Measurements from ENCODE around the gene ACOT4.
"Not testable (repeated sequence)": the region's sequence is repeated elsewhere in the genome, so short reads cannot be mapped to it uniquely, and the experiment has no call there.

Gene ACOT4

DNA sequence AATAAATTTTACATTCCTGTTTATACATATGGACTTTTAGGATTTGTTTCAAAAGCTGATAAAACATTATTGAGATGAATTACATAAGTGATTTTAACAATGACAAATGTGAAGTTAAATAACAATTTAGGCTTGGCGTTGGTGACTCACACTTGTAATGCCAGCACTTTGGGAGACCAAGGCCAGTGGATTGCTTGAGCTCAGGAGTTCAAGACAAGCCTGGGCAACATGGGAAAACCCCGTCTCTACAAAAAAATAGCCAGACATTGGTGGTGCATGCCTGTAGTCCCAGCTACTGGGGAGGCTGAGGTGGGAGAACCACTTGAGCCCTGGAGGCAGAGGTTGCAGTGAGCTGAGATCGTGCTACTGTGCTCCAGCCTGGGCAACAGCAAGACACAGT, 15.3 kb upstream of the ACOT4 start:
- FAIRE-seq = no peak

DNA sequence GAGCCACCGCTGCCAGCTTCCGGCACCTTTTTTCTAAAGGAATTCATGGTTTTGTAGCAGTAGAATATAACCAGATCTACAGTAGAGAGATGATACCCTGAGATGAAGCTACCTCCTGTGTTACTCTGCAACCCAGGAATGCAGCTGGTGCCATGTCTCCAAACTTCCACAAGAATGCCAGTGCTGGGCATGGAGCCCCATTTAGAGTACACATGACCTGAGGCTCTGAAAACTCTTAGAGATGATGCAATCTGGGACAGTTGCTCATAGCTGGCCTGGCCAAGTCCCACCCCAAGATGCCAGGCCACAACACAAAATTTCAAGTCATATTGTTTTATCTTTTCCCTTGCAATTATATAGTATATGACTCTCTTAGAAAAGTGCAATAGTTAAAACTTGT, 14.5 kb upstream of the ACOT4 start:
- FAIRE-seq = peak; percentile 84
- not testable (repeated sequence) for DNase-seq (ENCODE audit: low spot score)

More for the DNA sequence above, 15.3 kb upstream of the ACOT4 start:
- DNase-seq (ENCODE audit: low spot score) = no peak

DNA sequence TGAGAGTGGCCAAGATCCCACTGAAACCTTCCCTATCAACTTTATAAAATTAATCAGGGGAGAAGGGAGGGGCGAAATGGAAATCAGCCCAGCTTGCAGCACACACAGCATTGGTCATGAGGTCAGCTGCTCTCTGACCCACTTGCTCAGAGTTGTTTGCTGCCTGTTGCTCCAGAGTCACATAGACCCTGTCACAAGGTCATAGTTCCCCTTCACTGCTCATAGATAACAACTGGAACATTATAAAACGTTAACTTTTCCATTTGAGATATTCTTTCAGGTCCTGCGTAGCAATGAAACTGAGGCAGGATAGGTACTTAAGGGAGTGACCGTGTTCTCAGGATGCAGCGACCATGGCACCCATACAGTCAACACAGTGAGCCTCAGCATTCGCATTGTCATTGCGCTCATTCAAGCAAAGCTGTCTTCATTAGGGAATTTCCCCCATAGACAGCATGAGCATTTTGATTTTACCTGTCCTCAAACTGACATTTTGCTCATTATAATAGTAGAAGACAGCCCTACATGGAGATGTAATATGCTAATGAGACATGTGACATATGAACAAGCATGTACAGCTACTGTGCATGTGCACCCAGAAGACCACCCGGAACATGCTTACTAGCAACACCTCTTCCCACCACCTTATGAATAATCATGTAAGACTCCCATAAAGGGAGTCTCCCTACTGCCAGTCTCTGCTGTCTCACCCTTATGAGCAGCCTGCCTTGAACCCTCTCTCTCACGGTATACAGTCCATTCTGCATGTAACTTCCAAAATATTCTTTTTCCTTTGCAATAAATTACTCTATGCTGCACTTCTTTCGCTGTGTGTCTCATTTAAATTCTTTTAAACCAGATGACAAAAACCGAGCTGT, 9.3 kb upstream of the ACOT4 start:
- FAIRE-seq = peak; percentile 97
- DNase-seq (ENCODE audit: low spot score) = not testable (repeated sequence)

DNA sequence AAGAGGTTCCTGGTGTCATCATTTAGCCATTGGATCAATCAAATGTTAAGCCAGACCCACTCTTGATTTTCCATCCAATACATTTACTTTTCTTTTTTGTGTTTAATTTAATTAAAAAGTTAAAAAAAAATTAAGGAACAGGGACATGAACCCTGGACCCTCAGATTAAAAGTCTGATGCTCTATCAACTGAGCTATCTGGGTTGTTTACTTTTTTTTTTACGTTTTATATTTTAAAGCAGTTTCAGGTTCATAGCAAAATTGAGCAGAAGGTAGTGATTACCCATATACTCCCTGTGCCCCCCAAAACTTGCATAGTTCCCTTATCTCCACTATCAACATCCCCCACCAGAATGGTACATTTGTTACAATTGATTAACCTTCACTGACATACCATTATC, 3.0 kb upstream of the ACOT4 start:
- no peak for FAIRE-seq
- no peak for DNase-seq (ENCODE audit: low spot score)

DNA sequence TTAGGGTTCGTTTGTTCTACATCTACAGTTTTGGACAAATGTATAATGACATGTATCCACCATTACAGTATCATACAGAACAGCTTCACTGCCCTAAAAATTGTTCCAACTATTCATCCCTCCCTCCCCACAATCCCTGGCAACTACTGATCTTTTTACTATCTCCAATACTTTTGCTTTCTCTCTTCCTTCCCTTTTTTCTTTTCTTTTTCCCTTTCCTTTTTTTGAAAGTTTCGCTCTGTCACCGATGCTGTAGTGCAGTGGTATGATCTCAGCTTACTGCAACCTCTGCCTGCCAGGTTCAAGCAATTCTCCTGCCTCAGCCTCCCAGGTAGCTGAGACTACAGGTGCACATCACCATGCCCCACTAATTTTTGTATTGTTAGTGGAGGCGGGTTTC, 2.6 kb upstream of the ACOT4 start:
- no peak for FAIRE-seq
- no peak for DNase-seq (ENCODE audit: low spot score)

DNA sequence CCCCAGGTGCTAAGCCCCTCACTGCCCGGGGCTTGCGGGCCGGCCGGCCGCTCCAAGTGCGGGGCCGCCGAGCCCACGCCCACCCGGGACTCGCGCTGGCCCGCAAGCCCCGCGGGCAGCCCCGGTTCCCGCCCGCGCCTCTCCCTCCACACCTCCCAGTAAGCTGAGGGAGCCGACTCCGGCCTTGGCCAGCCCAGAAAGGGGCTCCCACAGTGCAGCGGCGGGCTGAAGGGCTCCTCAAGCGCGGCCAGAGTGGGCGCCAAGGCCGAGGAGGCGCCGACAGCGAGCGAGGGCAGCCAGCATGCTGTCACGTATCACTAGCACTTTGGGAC, 1.0 kb upstream of the ACOT4 start:
- DNase-seq (ENCODE audit: low spot score); FAIRE-seq: not testable (repeated sequence)

DNA sequence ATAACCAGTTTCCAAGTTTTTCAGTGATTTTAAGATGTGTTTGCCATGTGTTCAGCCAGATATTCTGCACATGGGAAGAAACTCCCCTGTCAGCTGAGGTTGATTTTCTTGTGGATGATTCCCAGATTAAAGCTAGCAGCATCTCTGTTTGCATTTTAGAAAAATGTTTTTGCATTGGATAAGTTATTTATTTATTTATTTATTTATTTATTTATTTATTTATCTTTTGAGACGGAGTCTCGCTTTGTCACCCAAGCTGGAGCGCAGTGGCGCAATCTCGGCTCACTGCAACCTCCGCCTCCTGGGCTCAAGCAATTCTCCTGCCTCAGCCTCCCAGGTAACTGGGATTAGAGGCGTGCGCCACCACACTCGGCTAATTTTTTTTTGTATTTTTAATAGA, 2.8 kb downstream of the ACOT4 start:
- FAIRE-seq (no peak), DNase-seq (ENCODE audit: low spot score) (no peak)

DNA sequence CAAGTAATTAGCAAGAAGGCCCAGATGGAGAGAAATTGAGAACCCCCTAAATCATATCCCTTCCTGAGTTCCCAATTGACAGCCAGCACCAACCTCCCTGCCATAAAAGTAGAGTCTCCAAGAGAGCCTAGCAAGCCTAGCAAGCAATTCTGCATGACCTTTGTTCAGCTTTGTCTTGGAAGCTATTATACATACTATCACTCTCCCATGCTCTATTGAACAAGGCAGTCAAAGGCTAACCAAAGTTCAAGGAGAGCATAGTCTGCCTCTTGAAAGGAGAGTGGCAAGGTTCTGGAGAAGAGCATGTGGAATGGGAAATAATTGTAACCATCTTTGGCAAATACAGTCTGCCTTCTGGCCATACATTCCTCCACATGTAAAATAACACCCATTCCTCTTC, 7.8 kb downstream of the ACOT4 start:
- DNase-seq (ENCODE audit: low spot score) = no peak
- FAIRE-seq = no peak

DNA sequence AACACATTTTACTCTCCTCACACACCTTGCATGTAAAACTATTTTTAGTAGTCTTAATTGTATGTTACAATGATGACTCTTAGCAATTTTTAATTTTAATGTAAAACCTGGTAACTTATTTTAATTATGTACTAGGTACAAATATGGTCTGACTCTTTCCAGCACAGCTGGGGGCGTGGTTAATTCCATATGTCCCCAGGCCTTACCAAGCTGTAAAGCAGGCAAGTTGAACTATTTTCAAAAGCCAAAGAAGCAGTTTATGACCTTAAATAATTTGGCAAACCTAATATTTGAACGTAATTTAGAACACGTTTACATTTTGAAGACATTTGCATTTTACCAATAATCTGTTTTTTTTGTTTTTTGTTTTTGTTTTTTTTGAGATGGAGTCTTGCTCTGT, 11.3 kb downstream of the ACOT4 start:
- no peak for FAIRE-seq
- no peak for DNase-seq (ENCODE audit: low spot score)

DNA sequence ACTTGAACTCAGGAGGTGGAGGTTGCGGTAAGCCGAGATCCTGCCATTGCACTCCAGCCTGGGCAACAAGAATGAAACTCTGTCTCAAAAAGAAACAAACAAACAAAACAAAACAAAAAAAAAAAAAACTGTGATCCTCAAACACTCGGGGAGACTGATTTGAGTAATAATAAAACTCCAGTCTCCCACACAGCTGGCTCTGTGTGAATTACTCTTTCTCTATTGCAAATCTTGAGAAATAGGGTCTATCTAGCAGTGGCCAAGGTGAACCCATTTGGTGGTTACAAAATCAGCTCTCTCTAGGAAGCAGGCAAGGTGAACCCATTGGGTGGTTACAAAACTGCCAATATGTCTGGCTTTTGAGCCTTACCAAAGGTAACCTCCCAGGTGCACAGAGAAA, 14.6 kb downstream of the ACOT4 start:
- FAIRE-seq (no peak), DNase-seq (ENCODE audit: low spot score) (no peak)

DNA sequence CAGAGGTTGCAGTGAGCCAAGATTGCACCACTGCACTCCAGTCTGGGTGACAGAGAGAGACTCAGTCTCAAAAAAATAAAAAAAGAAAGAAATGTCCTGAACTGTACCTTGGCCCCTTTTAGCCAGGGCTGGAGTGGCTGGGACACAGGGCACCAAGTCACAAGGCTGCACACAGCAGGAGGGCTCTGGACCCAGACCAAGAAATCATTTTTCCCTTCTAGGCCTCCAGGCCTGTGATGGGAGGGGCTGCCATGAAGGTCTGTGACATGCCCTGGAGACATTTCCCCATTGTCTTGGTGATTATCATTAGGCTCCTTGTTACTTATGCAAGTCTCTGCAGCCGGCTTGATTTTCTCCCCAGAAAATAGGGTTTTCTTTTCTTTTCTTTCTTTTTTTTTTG, 15.6 kb downstream of the ACOT4 start:
- DNase-seq (ENCODE audit: low spot score) = no peak
- FAIRE-seq = peak; percentile 50

DNA sequence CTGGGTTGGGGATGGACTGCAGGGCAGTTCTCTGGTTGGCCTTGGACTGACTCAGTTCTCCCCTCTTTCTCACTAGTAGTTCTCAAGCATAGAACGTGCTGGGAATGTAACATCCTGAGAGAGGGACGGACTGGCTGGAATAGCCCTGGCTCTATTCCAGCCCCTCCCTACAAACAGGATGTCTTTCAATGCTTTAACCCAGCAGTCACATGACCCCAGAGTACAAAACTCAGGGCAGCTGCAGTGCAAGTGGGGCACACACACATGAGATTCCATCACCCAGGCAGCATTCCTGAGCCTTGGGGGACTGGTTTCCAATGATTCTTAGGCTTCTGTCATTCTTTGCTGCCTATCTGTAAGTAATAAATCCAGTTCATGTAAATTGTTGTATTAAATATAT, 19.0 kb downstream of the ACOT4 start:
- FAIRE-seq = peak; percentile 76
- DNase-seq (ENCODE audit: low spot score) = peak; percentile 58

DNA sequence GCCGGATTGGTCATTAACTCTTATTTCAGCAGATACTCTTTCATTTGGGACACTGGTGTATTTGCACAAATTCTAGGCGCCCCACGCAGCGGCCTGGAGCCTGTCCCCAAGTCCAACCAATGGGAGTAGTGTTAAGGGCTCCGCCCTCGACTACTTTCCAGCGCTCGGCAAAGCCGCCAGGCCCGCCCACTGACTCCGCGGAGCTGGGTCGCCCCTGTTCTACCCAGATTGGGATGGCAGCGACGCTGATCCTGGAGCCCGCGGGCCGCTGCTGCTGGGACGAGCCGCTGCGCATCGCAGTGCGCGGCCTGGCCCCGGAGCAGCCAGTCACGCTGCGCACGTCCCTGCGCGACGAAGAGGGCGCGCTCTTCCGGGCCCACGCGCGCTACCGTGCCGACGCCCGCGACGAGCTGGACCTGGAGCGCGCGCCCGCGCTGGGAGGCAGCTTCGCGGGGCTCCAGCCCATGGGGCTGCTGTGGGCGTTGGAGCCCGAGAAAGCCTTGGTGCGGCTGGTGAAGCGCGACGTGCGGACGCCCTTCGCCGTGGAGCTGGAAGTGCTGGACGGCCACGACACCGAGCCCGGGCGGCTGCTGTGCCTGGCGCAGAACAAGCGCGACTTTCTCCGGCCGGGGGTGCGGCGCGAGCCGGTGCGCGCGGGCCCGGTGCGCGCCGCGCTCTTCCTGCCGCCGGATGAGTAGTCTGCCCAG, 20.8 kb downstream of the ACOT4 start, which contains the start of gene ACOT6:
Gene ACOT6, plus strand, starts transcription at position 179 of the 707 bp plus-strand sequence. Its CDS starts 55 bp downstream, at position 234.
- FAIRE-seq (peak; percentile 5), DNase-seq (ENCODE audit: low spot score) (no peak)

DNA sequence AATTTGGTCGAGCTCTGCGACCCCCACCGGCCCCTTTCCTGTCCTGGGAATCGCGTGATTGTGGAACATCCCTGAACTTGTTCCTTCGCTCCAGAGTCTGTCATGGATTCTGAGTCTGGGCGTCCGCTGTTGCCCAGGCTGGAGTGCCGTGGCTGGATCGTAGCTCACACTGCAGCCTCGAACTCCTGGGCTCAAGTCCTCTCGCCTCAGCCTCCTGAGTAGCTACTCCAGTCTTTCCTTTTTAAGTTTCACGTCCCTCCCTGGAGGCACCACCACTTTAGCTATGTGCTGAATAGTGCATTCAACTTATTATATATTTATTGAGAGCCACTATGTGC, 21.3 kb downstream of the ACOT4 start:
- FAIRE-seq (no peak), DNase-seq (ENCODE audit: low spot score) (no peak)

DNA sequence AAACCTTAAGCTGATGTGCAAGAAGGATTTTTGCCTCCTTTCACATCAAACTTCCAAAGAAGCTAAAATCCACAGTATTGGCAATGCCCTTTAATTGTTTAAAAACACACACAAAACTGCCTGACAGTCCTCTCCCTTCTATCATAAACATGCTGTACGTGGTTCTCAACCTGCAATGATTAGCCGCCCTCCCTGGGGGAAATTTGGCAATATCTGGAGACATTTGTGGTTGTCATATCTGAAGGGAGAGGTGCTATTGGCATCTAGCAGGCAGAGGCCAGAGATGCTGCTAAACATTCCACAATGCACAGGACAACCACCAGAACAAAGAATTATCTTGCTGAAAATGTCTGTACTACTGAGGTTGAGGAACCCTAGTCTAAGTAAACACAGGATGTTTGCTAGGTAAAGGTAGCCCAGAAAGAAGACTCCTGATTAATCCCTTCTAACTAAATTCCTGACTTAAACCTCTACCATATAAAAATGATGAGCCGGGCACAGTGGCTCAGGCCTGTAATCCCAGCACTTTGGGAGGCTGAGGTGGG, 21.8 kb downstream of the ACOT4 start:
- DNase-seq (ENCODE audit: low spot score) (no peak), FAIRE-seq (peak; percentile 90)

DNA sequence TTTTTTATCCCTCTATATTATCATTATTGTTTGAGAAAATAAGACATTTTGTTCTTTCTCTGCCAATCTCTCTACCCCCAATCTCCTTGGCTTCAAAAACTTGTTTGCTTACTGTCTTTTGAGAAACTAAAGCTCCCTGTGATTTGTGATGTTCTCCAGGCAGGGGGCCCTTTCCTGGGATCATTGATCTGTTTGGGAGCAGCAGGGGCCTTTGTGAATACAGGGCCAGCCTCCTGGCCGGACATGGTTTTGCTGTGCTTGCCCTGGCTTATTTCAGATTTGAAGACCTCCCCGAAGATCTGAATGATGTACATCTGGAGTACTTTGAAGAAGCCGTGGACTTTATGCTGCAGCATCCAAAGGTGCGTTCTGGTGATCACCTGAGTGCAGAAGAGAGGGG, 25.2 kb downstream of the ACOT4 start:
- FAIRE-seq = no peak

DNA sequence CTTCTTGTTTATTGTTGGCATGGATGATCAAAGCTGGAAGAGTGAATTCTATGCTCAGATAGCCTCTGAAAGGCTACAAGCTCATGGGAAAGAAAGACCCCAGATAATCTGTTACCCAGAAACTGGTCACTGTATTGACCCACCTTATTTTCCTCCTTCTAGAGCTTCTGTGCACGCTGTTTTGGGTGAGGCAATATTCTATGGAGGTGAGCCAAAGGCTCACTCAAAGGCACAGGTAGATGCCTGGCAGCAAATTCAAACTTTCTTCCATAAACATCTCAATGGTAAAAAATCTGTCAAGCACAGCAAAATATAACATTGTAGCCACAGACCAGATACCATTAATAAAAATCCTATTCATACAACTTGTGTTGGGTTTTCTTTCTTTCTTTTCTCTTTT, 27.9 kb downstream of the ACOT4 start:
- no peak for FAIRE-seq
- DNase-seq (ENCODE audit: low spot score) = no peak

More for the DNA sequence above, 25.2 kb downstream of the ACOT4 start:
- no peak for DNase-seq (ENCODE audit: low spot score)

DNA sequence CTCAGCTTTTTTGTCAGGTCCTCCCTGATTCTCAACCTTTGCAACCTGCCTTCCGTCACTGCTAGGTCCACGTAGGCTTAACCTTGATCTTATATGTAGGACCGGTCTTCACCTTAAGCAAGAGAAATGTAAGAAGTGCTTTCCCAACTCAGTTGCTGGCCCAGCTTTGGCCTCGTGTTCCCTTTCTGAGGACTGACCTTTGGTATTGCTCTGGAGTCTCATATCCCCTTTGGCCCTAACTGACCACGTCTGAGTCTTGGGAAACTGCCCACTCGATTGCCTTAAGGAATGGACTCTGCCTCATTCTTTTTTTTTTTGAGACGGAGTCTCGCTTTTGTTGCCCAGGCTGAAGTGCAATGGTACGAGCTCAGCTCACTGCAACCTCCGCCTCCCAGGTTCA, 28.6 kb downstream of the ACOT4 start:
- DNase-seq (ENCODE audit: low spot score) (no peak), FAIRE-seq (peak; percentile 92)

DNA sequence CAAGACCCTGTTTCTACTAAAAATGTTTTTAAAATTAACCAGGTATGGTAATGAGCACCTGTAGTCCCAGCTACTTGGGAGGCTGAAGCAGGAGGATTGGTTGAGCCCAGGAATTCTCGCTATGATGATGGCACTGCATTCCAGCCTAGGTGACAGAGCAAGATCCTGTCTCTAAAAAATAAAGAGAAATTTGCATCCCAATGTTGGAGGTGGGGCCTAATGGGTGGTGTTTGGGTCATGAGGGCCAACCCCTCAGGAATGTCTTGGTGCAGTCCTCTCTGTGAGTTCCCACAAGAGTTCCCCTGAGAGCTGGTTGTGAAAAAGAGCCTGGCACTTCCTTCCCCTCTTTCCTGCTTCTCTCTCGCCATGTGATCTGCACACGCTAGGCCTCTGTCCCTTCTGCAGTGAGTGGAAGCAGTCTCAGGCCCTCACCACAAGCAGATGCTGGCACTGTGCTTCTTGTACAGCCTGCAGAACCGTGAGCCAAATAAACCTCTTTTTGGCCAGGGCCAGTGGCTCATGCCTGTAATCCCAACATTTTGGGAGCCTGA, 31.9 kb downstream of the ACOT4 start:
- no peak for DNase-seq (ENCODE audit: low spot score)
- FAIRE-seq = no peak

DNA sequence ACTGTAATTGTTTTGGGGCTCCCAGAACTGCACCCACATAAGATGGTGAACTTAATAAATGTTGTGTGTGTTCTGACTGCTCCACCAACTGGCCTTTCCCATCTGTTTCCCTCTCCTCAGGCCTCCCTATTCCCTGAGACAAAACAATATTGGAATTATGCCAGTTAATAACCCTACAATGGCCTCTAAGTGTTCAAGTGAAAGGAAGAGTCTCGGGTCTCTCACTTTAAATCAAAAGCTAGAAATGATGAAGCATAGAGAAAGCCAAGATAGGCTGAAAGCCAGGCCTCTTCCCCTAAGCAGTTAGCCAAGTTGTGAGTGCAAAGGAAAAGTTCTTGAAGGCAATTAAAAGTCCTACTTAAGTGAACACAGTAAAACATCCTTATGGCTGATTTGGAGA, 34.0 kb downstream of the ACOT4 start:
- DNase-seq (ENCODE audit: low spot score) (no peak), FAIRE-seq (no peak)

DNA sequence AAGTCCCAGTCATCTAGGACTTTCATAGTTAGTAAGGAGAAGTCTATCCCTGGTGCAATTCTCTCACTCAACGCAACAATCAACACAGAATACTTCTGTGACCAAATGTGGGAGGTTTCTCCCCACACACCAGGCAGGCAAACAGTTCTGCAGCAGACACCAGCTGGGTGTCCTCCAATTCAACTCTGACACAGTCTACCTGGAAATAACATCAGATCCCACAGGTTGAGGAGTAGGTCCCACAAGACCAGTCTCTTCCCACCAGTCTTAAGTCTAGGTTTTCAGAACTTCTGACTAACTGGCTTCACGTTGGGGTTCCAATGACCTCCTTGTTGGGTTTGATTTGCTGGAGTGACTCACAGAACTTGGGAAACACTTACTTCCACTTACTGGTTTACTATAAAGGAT, 35.5 kb downstream of the ACOT4 start:
- DNase-seq (ENCODE audit: low spot score) = no peak
- FAIRE-seq = peak; percentile 77
